OCI-LY7 (cell line): ENCODE measurements around the gene CUX1. TPM values are rescaled to one million over a fixed set of nuclear protein-coding genes. Genes with fewer than 3 reads are reported as not detected.

Experiments
- BruUV-seq: library from RNA; stranded (reverse); fragments of 400-500 nt; replicated peaks from 2 replicates; lab custom pipeline; 2021; lab: Mats Ljungman, UMichigan
- CTCF ChIA-PET: fragments of 300-600 bp; sonication (Branson Sonifier 250); formaldehyde crosslinking; loops from one replicate; lab custom pipeline; 2022; ENCODE audit warnings: antibody characterized with exemption; ENCODE audit not compliant: unreplicated experiment; lab: Charles Lee
- POLR2A ChIA-PET: fragments of 300-600 bp; sonication (Branson Sonifier 250); formaldehyde crosslinking; loops from one replicate; lab custom pipeline; 2022; ENCODE audit warnings: antibody characterized with exemption; lab: Charles Lee
- DNase-seq: peaks from one replicate; pipeline ENCODE4 v3.0.0-alpha.2; 2015; ENCODE audit warnings: low spot score
- H2AFZ ChIP-seq: fragments of 200-600 bp; sonication (generic), shearing (Covaris generic); 2 replicates; pipeline ENCODE4 v1.6.1; 2014; ENCODE audit warnings: mild to moderate bottlenecking, antibody characterized with exemption, low read length, moderate library complexity
- H3K27ac ChIP-seq: fragments of 200-600 bp; sonication (generic); 2 replicates; pipeline ENCODE4 v1.5.1; 2014; ENCODE audit warnings: mixed run types, low read depth, mild to moderate bottlenecking, moderate library complexity, low read length, inconsistent platforms; ENCODE audit not compliant: poor library complexity, severe bottlenecking
- H3K36me3 ChIP-seq: fragments of 200-600 bp; sonication (generic); 2 replicates; pipeline ENCODE4 v1.6.1; 2014; ENCODE audit warnings: mild to moderate bottlenecking, antibody characterized with exemption, low read length, moderate library complexity, mixed read lengths; ENCODE audit not compliant: insufficient read depth
- H3K4me1 ChIP-seq: fragments of 200-600 bp; sonication (generic); 2 replicates; pipeline ENCODE4 v1.5.1; 2014; ENCODE audit warnings: mild to moderate bottlenecking, low read length; ENCODE audit not compliant: insufficient read depth, poor library complexity, severe bottlenecking
- H3K4me2 ChIP-seq: fragments of 200-600 bp; sonication (generic); 2 replicates; pipeline ENCODE4 v1.6.1; 2014; ENCODE audit warnings: mild to moderate bottlenecking, low read length
- H3K4me3 ChIP-seq: fragments of 200-600 bp; sonication (generic); 2 replicates; pipeline ENCODE4 v1.5.1; 2014; ENCODE audit warnings: mild to moderate bottlenecking, low read depth, low read length; ENCODE audit not compliant: poor library complexity, severe bottlenecking
- H3K79me2 ChIP-seq: fragments of 200-600 bp; sonication (generic); 2 replicates; pipeline ENCODE4 v1.6.1; 2016; ENCODE audit warnings: low read depth, mild to moderate bottlenecking, low read length, moderate library complexity, mixed read lengths; ENCODE audit not compliant: insufficient read depth
- H3K9me2 ChIP-seq: fragments of 200-600 bp; sonication (generic); 2 replicates; pipeline ENCODE4 v1.6.1; 2016; ENCODE audit warnings: mild to moderate bottlenecking, low read length, mixed read lengths; ENCODE audit not compliant: insufficient read depth
- H3K9me3 ChIP-seq: fragments of 200-600 bp; sonication (generic); 2 replicates; pipeline ENCODE4 v1.6.1; 2014; ENCODE audit warnings: mild to moderate bottlenecking, mixed run types, low read length, mixed read lengths
- H4K20me1 ChIP-seq: fragments of 200-600 bp; sonication (generic); 2 replicates; pipeline ENCODE4 v1.6.1; 2014; ENCODE audit warnings: mild to moderate bottlenecking, antibody characterized with exemption, low read length, moderate library complexity, mixed read lengths; ENCODE audit not compliant: insufficient read depth
- CTCF ChIP-seq: fragments of 200-600 bp; sonication (generic); conservative IDR thresholded peaks from 2 replicates; pipeline ENCODE4 v1.5.1; 2014; ENCODE audit warnings: mild to moderate bottlenecking, antibody characterized with exemption, low read length, moderate library complexity, mixed read lengths
- EZH2phosphoT487 ChIP-seq: fragments of 200-600 bp; sonication (generic); IDR thresholded peaks from 2 replicates; pipeline ENCODE4 v1.6.1; 2018; ENCODE audit warnings: low read depth, borderline replicate concordance, mild to moderate bottlenecking, mixed run types, antibody characterized with exemption, low read length, moderate library complexity, mixed read lengths
- intact Hi-C: fragments of 100-400 bp; cut with micrococcal nuclease; formaldehyde crosslinking; loops from one replicate; pipeline ENCODE4 v1.10.0; 2022; ENCODE audit not compliant: unreplicated experiment
- total RNA-seq, 2 experiments: library from RNA; depleted of rRNA in 1 of 2; stranded (reverse); fragments of >200 nt in 1 of 2; shearing (Covaris generic) in 1 of 2; gene quantifications; 2 replicates each; pipeline ENCODE4 v1.2.3, GENCODE V29; 2014 to 2022

The CUX1 gene
- total RNA-seq, 2 experiments from 2014 or later, result 143 to 199 TPM

GRCh38 chr7:102255501-102255900 lies 438.1 kb downstream of the CUX1 start:
- intact Hi-C loops, result no loop called here
- TF ChIP-seq EZH2phosphoT487, result no peak
- ChIA-PET CTCF (no interaction called here), POLR2A (no interaction called here)
- Histone ChIP-seq H3K4me2 (no peak overlapping the region), H3K79me2 (peaks cover 13% of the 10 kb centered on the region; the same call in 1 of the 2 replicates), H3K4me3 (no peak overlapping the region), H3K4me1 (peaks cover 20% of the 10 kb centered on the region), H3K9me3 (no peaks in the 10 kb centered on the region), H2AFZ (no peak overlapping the region), H3K27ac (no peak overlapping the region), H4K20me1 (no peaks in the 10 kb centered on the region), H3K9me2 (no peaks in the 10 kb centered on the region), H3K36me3 (peaks cover 55% of the 10 kb centered on the region)
- TSS peak; percentile 30 for BruUV-seq
- no peak for DNase-seq

- H3K36me3 ChIP-seq, result peaks cover 53% of the 10 kb centered on the region
- H3K4me1 ChIP-seq, result peaks cover 16% of the 10 kb centered on the region
- H4K20me1 ChIP-seq, result no peaks in the 10 kb centered on the region
- intact Hi-C loops, result no loop called here
- DNase-seq, result no peak
- no TSS peak for BruUV-seq
- H3K9me2 ChIP-seq, result no peaks in the 10 kb centered on the region
- CTCF ChIA-PET, result no interaction called here
- H3K27ac ChIP-seq, result no peak overlapping the region
- no peak for TF ChIP-seq EZH2phosphoT487
- no peak for TF ChIP-seq CTCF
- H3K9me3 ChIP-seq, result no peaks in the 10 kb centered on the region
- H2AFZ ChIP-seq, result no peak overlapping the region
- H3K79me2 ChIP-seq, result peaks cover 12% of the 10 kb centered on the region; the same call in 1 of the 2 replicates
- H3K4me2 ChIP-seq, result no peak overlapping the region
- no peak overlapping the region for H3K4me3 ChIP-seq
- POLR2A ChIA-PET, result no interaction called here
These were observed 438.5 kb downstream of the CUX1 start for GRCh38 chr7:102255916-102256315.

GRCh38 chr7:102258073-102258748 lies 440.8 kb downstream of the CUX1 start:
- Histone ChIP-seq H3K27ac (no peak overlapping the region), H3K9me3 (no peaks in the 10 kb centered on the region), H3K36me3 (peaks cover 33% of the 10 kb centered on the region; the same call in 1 of the 2 replicates), H2AFZ (no peak overlapping the region), H3K4me2 (no peak overlapping the region), H4K20me1 (no peaks in the 10 kb centered on the region), H3K4me3 (no peak overlapping the region), H3K4me1 (no peaks in the 10 kb centered on the region), H3K9me2 (no peaks in the 10 kb centered on the region), H3K79me2 (no peaks in the 10 kb centered on the region)
- intact Hi-C loops, result no loop called here
- ChIA-PET CTCF (interaction anchor here (0.5 kb wide), 1 partner anchor 1855 kb away, joined by 3 read pairs; no protein-coding TSS in a partner anchor), POLR2A (no interaction called here)
- DNase-seq, result no peak
- no peak for TF ChIP-seq EZH2phosphoT487
- TF ChIP-seq CTCF, result no peak
- BruUV-seq, result no TSS peak
